Natural killer cell (primary cell): Measurements from ENCODE around the gene EPHB1. TPM values are rescaled to one million over a fixed set of nuclear protein-coding genes. Genes with fewer than 3 reads are reported as not detected.

ENCODE experiments used
- ATAC-seq, 3 donors: fragments of 150-1000 bp in 2 of 3; fragments of 200-7000 bp in 1 of 3; cut with Tn5 transposase; 1 replicate in 1 of 3; 2 replicates in 2 of 3; pipeline ENCODE4 v1.10.0; 2021; ENCODE audit warnings: mild to moderate bottlenecking in 2 of 3, moderate library complexity in 2 of 3
- DNase-seq, 2 donors: peaks; one replicate each; pipeline versions ENCODE4 v3.0.0 to v3.0.0-alpha.2; 2013 to 2021; ENCODE audit warnings: mixed read lengths in 1 of 2
- H3K27ac ChIP-seq: one replicate; pipeline ENCODE4 v1.5.1; 2013; ENCODE audit warnings: mild to moderate bottlenecking, low read length
- H3K27me3 ChIP-seq: one replicate; pipeline ENCODE4 v1.6.1; 2013; ENCODE audit warnings: low read length; ENCODE audit not compliant: control insufficient read depth, insufficient read depth
- H3K36me3 ChIP-seq: one replicate; pipeline ENCODE4 v1.6.1; 2013; ENCODE audit warnings: low read length; ENCODE audit not compliant: control insufficient read depth, insufficient read depth
- H3K4me1 ChIP-seq: one replicate; pipeline ENCODE4 v1.6.1; 2013; ENCODE audit warnings: low read length; ENCODE audit not compliant: control insufficient read depth, insufficient read depth
- H3K4me3 ChIP-seq: one replicate; pipeline ENCODE4 v1.5.1; 2013; ENCODE audit warnings: low read length
- H3K9me3 ChIP-seq: one replicate; pipeline ENCODE4 v1.6.1; 2013; ENCODE audit warnings: low read length; ENCODE audit not compliant: control insufficient read depth, insufficient read depth
- H3K27ac Mint-ChIP-seq, 2 donors: one replicate each; pipeline ENCODE4 v1.8.0; 2022; ENCODE audit warnings: mild to moderate bottlenecking in 2 of 2, mixed read lengths in 2 of 2, moderate library complexity in 1 of 2
- H3K27me3 Mint-ChIP-seq, 2 donors: one replicate each; pipeline ENCODE4 v1.8.0; 2022; ENCODE audit warnings: low read depth in 2 of 2, mixed read lengths in 2 of 2
- H3K36me3 Mint-ChIP-seq: one replicate; pipeline ENCODE4 v1.8.0; 2022; ENCODE audit warnings: mixed read lengths
- H3K4me1 Mint-ChIP-seq, 2 donors: one replicate each; pipeline ENCODE4 v1.8.0; 2022; ENCODE audit warnings: mixed read lengths in 2 of 2
- H3K4me3 Mint-ChIP-seq: one replicate; pipeline ENCODE4 v1.8.0; 2022; ENCODE audit warnings: mild to moderate bottlenecking, moderate library complexity, mixed read lengths
- H3K9me3 Mint-ChIP-seq, 2 donors: one replicate each; pipeline ENCODE4 v1.8.0; 2022; ENCODE audit warnings: mixed read lengths in 2 of 2
- WGBS: methylation state at CpG from one replicate; pipeline ENCODE4 v1.1.7; 2013; ENCODE audit warnings: missing lambda C conversion rate; ENCODE audit not compliant: insufficient coverage; 5-methylcytosine and 5-hydroxymethylcytosine counted together
- intact Hi-C: fragments of 100-400 bp; cut with micrococcal nuclease; formaldehyde crosslinking; loops from one replicate; pipeline ENCODE4 v1.14.2; 2022
- total RNA-seq, 4 donors: library from RNA; stranded (reverse); fragments of 120-200 nt in 1 of 4; gene quantifications; one replicate each; pipeline versions ENCODE4 v1.2.3 to v1.2.4, GENCODE V29; 2013 to 2022
- TF ChIP-seq, protein P1 (sequence below): fragments of 200-600 bp; IDR thresholded peaks from one replicate; pipeline ENCODE4 v1.8.0; 2022; ENCODE audit warnings: antibody characterized with exemption

The EPHB1 gene
- total RNA-seq, 3 donors from 2014 or later (not counting 1 experiment from before 2014, with no cell fraction given) = 0.60 TPM; not detected in 2

DNA sequence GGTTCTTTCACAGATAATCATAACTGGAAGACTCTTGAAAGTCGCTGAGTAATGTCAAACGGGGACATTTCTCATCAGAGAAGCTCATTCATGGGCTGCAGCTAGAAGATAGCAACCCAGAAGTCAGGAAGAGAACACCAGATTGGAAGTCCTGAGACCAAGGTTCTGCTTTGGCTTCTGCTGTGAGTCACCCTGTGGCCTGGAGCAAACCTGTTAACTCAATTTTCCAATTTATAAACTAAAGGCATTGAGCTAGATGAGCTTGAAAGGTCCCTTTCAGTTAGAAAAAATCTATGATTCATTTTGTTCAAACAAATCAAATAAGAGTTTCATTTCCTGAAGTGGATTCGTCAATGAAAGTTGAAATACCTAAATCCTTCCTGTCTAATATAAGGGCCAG, 402.2 kb downstream of the EPHB1 start:
- Histone ChIP-seq H3K36me3 (no peaks in the 10 kb centered on the region), H3K4me3 (no peak overlapping the region), H3K9me3 (no peaks in the 10 kb centered on the region), H3K4me1 (no peaks in the 10 kb centered on the region), H3K27me3 (no peaks in the 10 kb centered on the region), H3K27ac (no peak overlapping the region)
- DNase-seq = no peak
- TF ChIP-seq, protein P1, sequence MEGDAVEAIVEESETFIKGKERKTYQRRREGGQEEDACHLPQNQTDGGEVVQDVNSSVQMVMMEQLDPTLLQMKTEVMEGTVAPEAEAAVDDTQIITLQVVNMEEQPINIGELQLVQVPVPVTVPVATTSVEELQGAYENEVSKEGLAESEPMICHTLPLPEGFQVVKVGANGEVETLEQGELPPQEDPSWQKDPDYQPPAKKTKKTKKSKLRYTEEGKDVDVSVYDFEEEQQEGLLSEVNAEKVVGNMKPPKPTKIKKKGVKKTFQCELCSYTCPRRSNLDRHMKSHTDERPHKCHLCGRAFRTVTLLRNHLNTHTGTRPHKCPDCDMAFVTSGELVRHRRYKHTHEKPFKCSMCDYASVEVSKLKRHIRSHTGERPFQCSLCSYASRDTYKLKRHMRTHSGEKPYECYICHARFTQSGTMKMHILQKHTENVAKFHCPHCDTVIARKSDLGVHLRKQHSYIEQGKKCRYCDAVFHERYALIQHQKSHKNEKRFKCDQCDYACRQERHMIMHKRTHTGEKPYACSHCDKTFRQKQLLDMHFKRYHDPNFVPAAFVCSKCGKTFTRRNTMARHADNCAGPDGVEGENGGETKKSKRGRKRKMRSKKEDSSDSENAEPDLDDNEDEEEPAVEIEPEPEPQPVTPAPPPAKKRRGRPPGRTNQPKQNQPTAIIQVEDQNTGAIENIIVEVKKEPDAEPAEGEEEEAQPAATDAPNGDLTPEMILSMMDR = no peak
- WGBS = 62% methylated on average over 3 of the region's 3 CpGs
- no peaks in the 10 kb centered on the region for H3K27me3 Mint-ChIP-seq
- peaks cover 8 to 11% of the 10 kb centered on the region in 2 donors for H3K9me3 Mint-ChIP-seq
- H3K36me3 Mint-ChIP-seq = no peaks in the 10 kb centered on the region
- intact Hi-C loops = no loop called here
- no peaks in the 10 kb centered on the region for H3K4me1 Mint-ChIP-seq
- no peak overlapping the region for H3K4me3 Mint-ChIP-seq
- ATAC-seq = no peak
- H3K27ac Mint-ChIP-seq = no peak overlapping the region

DNA sequence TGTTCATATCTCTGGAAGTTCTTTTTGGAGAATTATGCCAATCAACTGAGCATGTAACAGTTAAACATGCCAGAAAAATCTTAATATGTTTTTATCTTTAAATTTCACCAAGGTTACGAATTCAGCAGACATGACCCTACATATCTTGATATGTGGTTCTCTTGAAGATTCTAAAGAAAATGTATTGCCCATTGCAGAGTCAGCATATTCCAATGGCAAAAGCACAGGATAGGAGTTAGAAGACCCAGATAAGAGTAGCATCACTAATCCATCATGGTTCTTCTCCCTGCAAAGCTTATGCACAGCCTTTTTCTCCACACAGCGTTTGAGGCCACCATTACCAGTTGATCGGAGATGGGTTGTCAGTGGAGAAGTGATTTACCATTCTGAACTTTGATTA, 402.8 kb downstream of the EPHB1 start:
- ATAC-seq = no peak
- Mint-ChIP-seq H3K36me3 (no peaks in the 10 kb centered on the region), H3K9me3 (peaks cover 9 to 10% of the 10 kb centered on the region in 2 donors), H3K27me3 (no peaks in the 10 kb centered on the region), H3K27ac (no peak overlapping the region), H3K4me3 (no peak overlapping the region), H3K4me1 (no peaks in the 10 kb centered on the region)
- no peak for DNase-seq
- intact Hi-C loops = no loop called here
- Histone ChIP-seq H3K27ac (no peak overlapping the region), H3K36me3 (no peaks in the 10 kb centered on the region), H3K27me3 (no peaks in the 10 kb centered on the region), H3K4me3 (no peak overlapping the region), H3K9me3 (no peaks in the 10 kb centered on the region), H3K4me1 (no peaks in the 10 kb centered on the region)
- WGBS = 100% methylated on average over 1 of the region's 3 CpGs
- TF ChIP-seq, protein P1 = no peak

DNA sequence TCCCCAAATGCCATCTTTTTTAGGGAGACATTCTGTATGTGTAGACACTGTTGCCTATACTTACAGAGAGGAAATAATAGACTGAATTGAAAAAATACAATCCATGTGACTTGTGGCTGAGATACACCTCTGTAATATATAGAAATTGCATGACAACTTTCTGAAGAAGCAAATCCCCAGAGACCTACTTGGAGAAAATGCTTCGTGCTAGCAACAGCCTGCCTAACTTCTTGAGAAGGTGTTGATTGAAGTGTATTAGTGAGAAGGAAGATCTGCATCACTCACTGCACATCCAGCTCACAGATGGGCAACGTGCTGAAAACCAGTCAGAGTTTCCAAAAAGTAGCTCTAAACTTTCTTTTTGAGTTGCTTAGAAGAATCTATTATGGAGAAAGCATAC, 404.1 kb downstream of the EPHB1 start:
- DNase-seq = no peak
- Histone ChIP-seq H3K9me3 (no peaks in the 10 kb centered on the region), H3K36me3 (no peaks in the 10 kb centered on the region), H3K27me3 (no peaks in the 10 kb centered on the region), H3K4me3 (no peak overlapping the region), H3K27ac (no peak overlapping the region), H3K4me1 (no peaks in the 10 kb centered on the region)
- no peak overlapping the region for H3K4me3 Mint-ChIP-seq
- H3K27ac Mint-ChIP-seq = no peak overlapping the region
- TF ChIP-seq, protein P1 = no peak
- H3K36me3 Mint-ChIP-seq = no peaks in the 10 kb centered on the region
- H3K27me3 Mint-ChIP-seq = no peaks in the 10 kb centered on the region
- H3K4me1 Mint-ChIP-seq = no peaks in the 10 kb centered on the region
- ATAC-seq = no peak
- peaks cover 11 to 12% of the 10 kb centered on the region in 2 donors for H3K9me3 Mint-ChIP-seq
- 63% methylated on average over 2 of the region's 2 CpGs for WGBS
- intact Hi-C loops = no loop called here

DNA sequence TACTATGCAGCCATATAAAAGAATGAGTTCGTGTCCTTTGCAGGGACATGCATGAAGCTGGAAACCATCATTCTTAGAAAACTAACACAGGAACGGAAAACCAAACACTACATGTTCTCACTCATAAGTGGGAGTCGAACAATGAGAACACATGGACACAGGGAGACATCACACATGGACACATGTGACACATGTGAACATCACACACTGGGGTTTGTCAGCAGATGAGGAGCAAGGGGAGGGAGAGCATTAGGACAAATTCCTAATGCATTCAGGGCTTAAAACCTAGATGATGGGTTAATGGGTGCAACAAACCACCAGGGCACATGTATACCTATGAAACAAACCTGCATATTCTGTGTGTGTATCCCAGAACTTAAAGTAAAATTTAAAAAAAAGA, 408.0 kb downstream of the EPHB1 start:
- WGBS = 95% methylated on average over 3 of the region's 3 CpGs
- no peak overlapping the region for H3K4me3 Mint-ChIP-seq
- H3K27me3 ChIP-seq = no peaks in the 10 kb centered on the region
- peaks cover 9 to 12% of the 10 kb centered on the region in 2 donors for H3K9me3 Mint-ChIP-seq
- no peak for DNase-seq
- H3K4me1 Mint-ChIP-seq = no peaks in the 10 kb centered on the region
- no peaks in the 10 kb centered on the region for H3K4me1 ChIP-seq
- intact Hi-C loops = no loop called here
- no peaks in the 10 kb centered on the region for H3K27me3 Mint-ChIP-seq
- H3K4me3 ChIP-seq = no peak overlapping the region
- no peaks in the 10 kb centered on the region for H3K36me3 Mint-ChIP-seq
- no peaks in the 10 kb centered on the region for H3K9me3 ChIP-seq
- TF ChIP-seq, protein P1 = no peak
- no peak overlapping the region for H3K27ac ChIP-seq
- H3K27ac Mint-ChIP-seq = no peak overlapping the region
- ATAC-seq = no peak
- no peaks in the 10 kb centered on the region for H3K36me3 ChIP-seq
